HG03521 (cell line): ENCODE measurements around the gene NEURL1B.

Experiments
- ATAC-seq: cut with Tn5 transposase; IDR thresholded peaks from one replicate; pipeline ENCODE4 v1.9.1; 2021; ENCODE audit warnings: mild to moderate bottlenecking, moderate library complexity; ENCODE audit not compliant: unreplicated experiment

NEURL1B gene

DNA sequence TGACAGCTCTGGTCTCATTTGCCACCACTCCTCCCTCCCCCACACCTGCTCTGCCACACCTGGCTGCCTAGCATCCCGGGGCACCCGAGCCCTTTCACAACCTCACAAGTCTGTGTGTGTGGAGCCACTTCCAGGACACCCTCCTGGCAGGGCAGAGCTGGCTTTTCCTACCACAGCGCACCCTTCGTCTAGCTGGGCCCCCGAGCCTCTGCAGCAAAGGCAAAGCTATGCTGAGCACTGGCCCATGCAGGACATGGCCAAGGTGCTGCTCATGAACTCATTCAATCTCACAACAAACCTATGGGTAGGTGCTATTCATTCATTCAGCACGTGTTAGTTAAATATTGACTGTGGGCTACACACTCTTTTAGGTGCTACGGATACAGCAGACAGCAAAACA lies 86.5 kb downstream of the NEURL1B start:
- ATAC-seq = no peak

DNA sequence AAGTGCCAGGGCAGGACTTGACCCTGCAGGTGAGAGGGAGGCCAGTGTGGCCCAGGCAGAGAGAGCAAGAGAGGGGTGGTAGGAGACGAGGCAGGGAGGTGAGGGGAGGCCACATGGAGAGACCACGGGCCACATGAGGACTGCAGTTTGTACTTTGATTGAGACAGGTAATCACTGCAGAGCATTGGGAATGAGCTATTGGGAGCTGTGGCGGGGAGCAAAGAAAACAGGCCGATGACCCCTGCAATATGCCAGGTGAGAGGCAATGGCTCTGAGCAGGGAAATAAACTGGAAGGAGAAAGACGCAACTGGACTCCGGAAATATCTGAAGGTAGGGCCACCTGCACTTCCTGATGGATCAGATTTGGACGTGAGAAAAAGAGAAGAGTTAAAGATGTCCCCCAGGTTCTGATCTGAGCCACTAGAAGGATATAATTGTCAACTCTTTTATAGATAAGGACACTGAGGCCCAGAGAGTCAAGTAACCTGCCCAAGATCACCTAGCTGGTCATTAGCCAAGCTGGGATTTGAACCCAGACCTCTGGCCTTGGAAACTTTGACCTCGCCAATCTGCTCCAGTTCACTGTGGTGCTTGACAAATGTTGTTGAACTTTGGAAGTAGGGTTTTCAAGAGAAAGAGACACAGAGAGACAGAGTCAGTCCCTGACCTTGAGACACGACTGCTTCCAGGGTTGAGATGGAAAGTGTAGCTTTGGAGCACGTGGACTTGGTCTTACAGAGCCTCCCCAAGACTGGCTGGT lies 87.6 kb downstream of the NEURL1B start:
- ATAC-seq = no peak

DNA sequence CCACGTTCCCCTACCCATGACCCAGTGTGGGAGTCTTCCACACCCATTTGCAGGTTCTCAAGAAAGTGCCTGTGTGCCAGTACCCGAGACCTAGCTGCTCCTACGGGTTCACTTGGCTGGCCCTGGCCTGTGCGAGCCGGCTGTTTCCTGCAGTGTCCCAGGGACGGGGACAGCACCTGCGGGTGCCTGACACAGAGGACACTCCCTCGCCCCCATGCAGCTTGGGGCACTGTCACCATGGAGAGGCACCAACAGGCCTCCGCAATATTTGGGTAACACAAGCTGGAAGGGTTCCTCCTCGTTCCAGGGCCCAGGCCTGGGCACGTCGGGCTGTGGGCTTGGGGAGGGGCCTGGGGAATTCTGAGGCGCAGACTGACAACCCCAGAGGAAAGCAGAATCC lies 88.5 kb downstream of the NEURL1B start:
- ATAC-seq = no peak

- no peak for ATAC-seq
Measured at GRCh38 chr5:172730222-172730621, 89.2 kb downstream of the NEURL1B start.

- ATAC-seq = no peak
Measured at GRCh38 chr5:172730981-172731679, 90.1 kb downstream of the NEURL1B start.

GRCh38 chr5:172731680-172732074 lies 90.6 kb downstream of the NEURL1B start:
- ATAC-seq = no peak

DNA sequence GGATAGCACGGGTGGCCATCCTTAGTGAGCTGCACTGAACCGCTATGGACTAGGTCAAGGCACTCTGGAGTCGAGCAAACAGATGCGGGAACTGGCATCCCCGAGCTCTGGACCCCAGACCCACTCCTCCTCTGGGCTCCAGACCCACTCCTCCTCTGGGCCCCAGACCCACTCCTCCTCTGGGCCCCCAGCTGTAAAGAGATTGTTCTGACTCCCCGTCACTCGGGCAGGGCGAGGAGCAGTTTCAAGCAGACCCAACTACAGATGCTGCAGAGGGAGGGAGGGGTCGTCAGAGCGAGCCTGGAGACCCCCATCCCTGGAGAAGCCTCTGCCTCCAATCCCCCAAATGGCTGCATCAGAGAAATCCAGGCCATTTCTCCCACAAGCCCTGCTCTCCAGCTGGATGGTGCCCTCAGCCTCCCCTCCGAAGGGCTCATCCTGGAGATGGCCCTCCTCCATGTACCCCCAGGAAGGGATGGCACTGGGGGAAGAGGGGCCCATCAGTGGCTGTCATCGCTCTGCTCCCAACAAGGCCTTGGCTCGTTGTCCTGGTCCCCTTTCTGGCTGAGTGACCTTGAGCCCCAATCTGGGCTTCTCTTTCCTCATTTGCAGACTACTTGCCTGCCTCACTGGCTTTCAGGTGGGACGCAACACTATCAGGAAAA lies 91.3 kb downstream of the NEURL1B start:
- ATAC-seq = no peak

- ATAC-seq = no peak
Measured at GRCh38 chr5:172733131-172733973, 92.3 kb downstream of the NEURL1B start.

DNA sequence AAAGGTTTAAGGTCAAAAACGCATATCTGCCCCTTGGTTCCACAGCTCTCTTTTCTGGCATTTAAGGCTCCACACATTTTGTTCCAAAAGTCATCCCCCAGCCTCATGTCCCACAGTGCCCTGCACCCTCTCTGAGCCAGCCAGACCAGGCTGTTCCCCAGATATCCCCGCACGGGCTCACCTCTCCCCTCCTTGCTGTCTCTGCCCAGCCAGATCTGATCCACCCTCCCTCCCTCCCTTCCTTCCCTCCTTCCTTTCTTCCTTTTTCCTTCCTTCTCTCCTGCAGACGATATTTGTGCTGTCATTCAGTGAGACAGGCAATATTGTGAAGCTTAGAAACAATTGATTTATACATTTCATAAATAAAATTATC lies 92.9 kb downstream of the NEURL1B start:
- no peak for ATAC-seq

GRCh38 chr5:172735141-172735831 lies 94.2 kb downstream of the NEURL1B start:
- ATAC-seq = no peak

DNA sequence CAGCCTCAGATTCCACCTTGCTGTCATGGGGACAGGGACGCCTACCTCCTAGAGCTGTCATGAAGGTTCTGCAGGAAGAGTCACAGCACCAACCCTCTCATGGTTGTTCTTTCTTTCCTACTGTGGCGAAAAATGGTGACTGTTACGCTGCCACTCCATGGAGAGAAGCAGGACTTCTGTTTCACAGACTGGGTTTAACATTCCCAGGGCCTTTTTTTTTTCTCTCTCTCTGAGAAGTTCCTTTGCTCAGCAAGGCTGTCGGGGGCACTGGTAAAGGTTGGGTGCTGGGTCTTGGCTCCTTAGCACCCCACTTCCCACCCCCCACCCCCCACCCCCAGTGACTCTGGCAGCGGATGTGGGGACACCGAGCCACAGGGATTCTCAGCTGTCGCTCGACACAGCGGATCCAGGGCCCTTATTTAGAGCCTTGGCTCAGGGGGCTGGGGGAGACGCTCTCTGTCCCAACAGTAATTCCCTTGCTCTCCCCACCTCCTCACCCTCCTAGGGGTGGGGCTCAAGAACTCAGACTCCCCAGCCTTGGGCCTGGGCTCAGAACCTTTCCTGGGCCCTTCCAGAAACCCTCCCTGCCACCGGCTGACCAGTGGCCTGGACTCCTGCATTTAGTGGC lies 95.6 kb downstream of the NEURL1B start:
- ATAC-seq = no peak

DNA sequence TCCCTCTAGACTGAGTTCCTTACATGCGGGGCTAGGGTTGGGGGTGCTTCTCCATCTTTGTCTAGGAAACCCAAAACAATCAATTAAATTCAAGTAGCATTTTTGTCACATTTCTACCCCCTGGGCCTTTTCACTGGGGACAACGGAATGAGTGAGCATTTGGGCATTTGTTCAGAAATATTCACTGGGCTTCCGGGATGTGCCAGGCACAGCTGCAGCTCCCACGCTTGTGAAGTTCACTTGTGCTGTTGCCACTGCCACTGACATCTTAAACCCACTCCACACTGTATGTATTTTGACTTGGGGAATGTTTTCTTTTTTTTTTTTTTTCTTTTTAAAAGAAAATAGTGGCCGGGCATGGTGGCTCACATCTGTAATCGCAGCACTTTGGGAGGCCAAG lies 98.3 kb downstream of the NEURL1B start:
- ATAC-seq = no peak

- ATAC-seq = no peak
Measured at GRCh38 chr5:172740428-172741205, 99.6 kb downstream of the NEURL1B start.
